OCI-LY1 (cell line): ENCODE results near the gene FRG1.
"Not testable (repeated sequence)": the region's sequence is repeated elsewhere in the genome, so short reads cannot be mapped to it uniquely, and the experiment has no call there.

Experiments used
- H2AFZ ChIP-seq: fragments of 200-600 bp; sonication (generic), shearing (Covaris generic); 2 replicates; pipeline ENCODE4 v1.6.0; 2014; ENCODE audit warnings: antibody characterized with exemption, mild to moderate bottlenecking, low read length
- H3F3A ChIP-seq: fragments of 200-600 bp; sonication (generic), shearing (Covaris generic); 2 replicates; pipeline ENCODE4 v1.6.0; 2014; ENCODE audit warnings: mild to moderate bottlenecking, antibody characterized with exemption, low read length, moderate library complexity; ENCODE audit not compliant: insufficient read depth
- H3K27ac ChIP-seq: fragments of 200-600 bp; sonication (generic); 2 replicates; pipeline ENCODE4 v1.5.1; 2014; ENCODE audit warnings: low read length, mixed run types, mild to moderate bottlenecking, low read depth; ENCODE audit not compliant: poor library complexity, severe bottlenecking
- H3K27me3 ChIP-seq: fragments of 200-600 bp; sonication (generic); 2 replicates; pipeline ENCODE4 v1.6.0; 2014; ENCODE audit warnings: antibody characterized with exemption, mild to moderate bottlenecking, low read length, moderate library complexity; ENCODE audit not compliant: insufficient read depth
- H3K36me3 ChIP-seq: fragments of 200-600 bp; sonication (generic); 2 replicates; pipeline ENCODE4 v1.6.1; 2014; ENCODE audit warnings: mild to moderate bottlenecking, antibody characterized with exemption, low read length, moderate library complexity, mixed read lengths; ENCODE audit not compliant: insufficient read depth
- H3K4me1 ChIP-seq: fragments of 200-600 bp; sonication (generic); 2 replicates; pipeline ENCODE4 v1.5.1; 2014; ENCODE audit warnings: mild to moderate bottlenecking, low read length, moderate library complexity; ENCODE audit not compliant: insufficient read depth, severe bottlenecking
- H3K4me2 ChIP-seq: fragments of 200-600 bp; sonication (generic), shearing (Covaris generic); 2 replicates; pipeline ENCODE4 v1.6.1; 2014; ENCODE audit warnings: low read length
- H3K4me3 ChIP-seq: fragments of 200-600 bp; sonication (generic); 2 replicates; pipeline ENCODE4 v1.5.1; 2014; ENCODE audit warnings: low read length, low read depth, mild to moderate bottlenecking, mixed read lengths; ENCODE audit not compliant: poor library complexity, severe bottlenecking
- H3K79me2 ChIP-seq: fragments of 200-600 bp; shearing (Covaris generic); 2 replicates; pipeline ENCODE4 v1.6.1; 2016; ENCODE audit warnings: mixed run types, low read length, mixed read lengths; ENCODE audit not compliant: insufficient read depth
- H3K9ac ChIP-seq: fragments of 200-600 bp; sonication (generic), shearing (Covaris generic); 2 replicates; pipeline ENCODE4 v1.6.1; 2014; ENCODE audit warnings: mild to moderate bottlenecking, low read length, mixed read lengths
- H3K9me2 ChIP-seq: fragments of 200-600 bp; sonication (generic), shearing (Covaris generic); 2 replicates; pipeline ENCODE4 v1.6.1; 2014; ENCODE audit warnings: low read depth, mild to moderate bottlenecking, low read length, mixed read lengths
- H3K9me3 ChIP-seq: fragments of 200-600 bp; shearing (Covaris generic); 2 replicates; pipeline ENCODE4 v1.6.1; 2014; ENCODE audit warnings: low read length, mixed read lengths
- H4K20me1 ChIP-seq: fragments of 200-600 bp; sonication (generic), shearing (Covaris generic); 2 replicates; pipeline ENCODE4 v1.6.0; 2016; ENCODE audit warnings: mild to moderate bottlenecking, low read length; ENCODE audit not compliant: insufficient read depth
- EZH2 ChIP-seq: fragments of 200-600 bp; sonication (generic), shearing (Covaris generic); IDR thresholded peaks from 2 replicates; pipeline ENCODE4 v1.8.0; 2017; ENCODE audit warnings: borderline replicate concordance, mixed run types, mild to moderate bottlenecking, antibody characterized with exemption, low read length, moderate library complexity, mixed read lengths
- TF ChIP-seq, protein P1 (sequence below): fragments of 200-600 bp; sonication (generic), shearing (Covaris generic); IDR thresholded peaks from 2 replicates; pipeline ENCODE4 v1.5.1; 2017; ENCODE audit warnings: mild to moderate bottlenecking, antibody characterized with exemption, low read length, moderate library complexity, mixed read lengths

The FRG1 gene

DNA sequence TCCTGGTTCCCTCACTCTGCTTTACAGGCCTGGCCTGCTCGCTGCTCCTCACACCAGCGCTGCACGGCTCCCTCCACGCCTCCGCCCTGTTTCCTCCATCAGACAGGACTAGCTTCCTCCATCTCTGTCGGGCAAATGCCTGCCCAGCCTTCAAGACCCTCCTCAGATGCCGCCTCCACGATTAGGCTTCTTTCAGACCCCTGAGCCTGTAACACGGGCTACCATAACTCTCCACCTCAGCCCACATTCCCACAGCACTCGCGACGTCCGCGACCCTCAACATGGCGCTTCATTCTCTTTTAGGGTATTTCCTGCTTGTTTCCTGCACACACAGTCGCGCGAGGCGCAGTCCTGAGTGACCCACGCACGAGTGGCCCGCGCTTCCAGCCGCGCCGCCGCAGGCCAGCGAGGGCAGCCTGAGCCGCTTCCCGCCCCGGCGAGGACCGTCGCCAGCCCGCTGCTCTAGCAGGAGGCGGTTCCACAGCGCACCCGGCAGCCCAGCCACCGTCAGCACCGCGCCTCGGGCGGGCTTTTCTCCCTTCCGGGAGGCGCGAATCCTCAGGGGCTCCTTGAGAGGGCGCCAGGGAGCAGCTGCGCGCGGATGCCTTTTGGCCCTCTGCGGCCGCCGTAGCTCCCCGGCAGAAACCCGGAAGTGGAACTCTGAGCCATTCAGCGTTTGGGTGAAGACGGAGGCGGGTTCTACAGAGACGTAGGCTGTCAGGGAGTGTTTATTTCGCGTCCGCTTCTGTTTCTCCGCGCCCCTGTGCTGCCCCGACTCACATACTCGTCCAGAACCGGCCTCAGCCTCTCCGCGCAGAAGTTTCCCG, at the start of gene FRG1:
TSS of gene FRG1 (plus strand) at position 695 of the 827 bp plus-strand sequence. CDS start 138 bp downstream, outside the sequence.
- Histone ChIP-seq H3F3A (no peaks in the 10 kb centered on the region), H3K9me2 (no peaks in the 10 kb centered on the region), H4K20me1 (no peaks in the 10 kb centered on the region), H3K36me3 (peaks cover 27% of the 10 kb centered on the region), H2AFZ (no peak within 1 kb of the TSS), H3K79me2 (peaks cover 23% of the 10 kb centered on the region), H3K4me2 (peak within 1 kb of the TSS; percentile 90), H3K9ac (peak within 1 kb of the TSS; percentile 85), H3K9me3 (no peaks in the 10 kb centered on the region), H3K27ac (peak within 1 kb of the TSS; percentile 70), H3K27me3 (no peaks in the 10 kb centered on the region), H3K4me1 (peaks cover 23% of the 10 kb centered on the region), H3K4me3 (peak within 1 kb of the TSS; percentile 93)
- TF ChIP-seq, protein P1, sequence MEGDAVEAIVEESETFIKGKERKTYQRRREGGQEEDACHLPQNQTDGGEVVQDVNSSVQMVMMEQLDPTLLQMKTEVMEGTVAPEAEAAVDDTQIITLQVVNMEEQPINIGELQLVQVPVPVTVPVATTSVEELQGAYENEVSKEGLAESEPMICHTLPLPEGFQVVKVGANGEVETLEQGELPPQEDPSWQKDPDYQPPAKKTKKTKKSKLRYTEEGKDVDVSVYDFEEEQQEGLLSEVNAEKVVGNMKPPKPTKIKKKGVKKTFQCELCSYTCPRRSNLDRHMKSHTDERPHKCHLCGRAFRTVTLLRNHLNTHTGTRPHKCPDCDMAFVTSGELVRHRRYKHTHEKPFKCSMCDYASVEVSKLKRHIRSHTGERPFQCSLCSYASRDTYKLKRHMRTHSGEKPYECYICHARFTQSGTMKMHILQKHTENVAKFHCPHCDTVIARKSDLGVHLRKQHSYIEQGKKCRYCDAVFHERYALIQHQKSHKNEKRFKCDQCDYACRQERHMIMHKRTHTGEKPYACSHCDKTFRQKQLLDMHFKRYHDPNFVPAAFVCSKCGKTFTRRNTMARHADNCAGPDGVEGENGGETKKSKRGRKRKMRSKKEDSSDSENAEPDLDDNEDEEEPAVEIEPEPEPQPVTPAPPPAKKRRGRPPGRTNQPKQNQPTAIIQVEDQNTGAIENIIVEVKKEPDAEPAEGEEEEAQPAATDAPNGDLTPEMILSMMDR = peak; percentile 91
- TF ChIP-seq EZH2 = no peak

DNA sequence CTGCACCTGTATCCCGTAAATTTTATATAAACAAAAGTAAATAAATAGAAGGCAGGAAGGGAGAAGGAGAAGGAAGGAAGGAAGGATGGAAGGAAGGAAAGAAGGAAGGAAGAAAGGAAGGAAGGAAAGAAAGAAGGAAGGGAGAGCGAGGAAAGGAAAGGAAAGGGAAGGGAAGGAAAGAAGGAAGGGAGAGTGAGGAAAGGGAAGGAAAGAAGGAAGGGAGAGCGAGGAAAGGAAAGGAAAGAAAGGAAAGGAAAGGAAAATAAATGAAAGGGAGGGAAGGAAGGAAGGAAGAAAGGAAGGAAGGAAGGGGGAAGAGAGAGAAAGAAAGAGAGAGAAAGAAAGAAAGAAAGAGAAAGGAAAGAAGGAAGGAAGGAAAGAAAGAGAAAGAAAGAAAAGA, 43.0 kb upstream of the FRG1 start:
- Histone ChIP-seq H2AFZ (no peak overlapping the region), H3K36me3 (no peaks in the 10 kb centered on the region), H3K4me2 (no peak overlapping the region), H3F3A (no peaks in the 10 kb centered on the region), H3K27ac (no peak overlapping the region), H3K4me1 (no peaks in the 10 kb centered on the region), H3K4me3 (no peak overlapping the region), H3K79me2 (no peaks in the 10 kb centered on the region), H3K9ac (no peak overlapping the region), H3K9me3 (no peaks in the 10 kb centered on the region), H3K9me2 (no peaks in the 10 kb centered on the region), H4K20me1 (no peaks in the 10 kb centered on the region), H3K27me3 (no peaks in the 10 kb centered on the region)
- TF ChIP-seq, protein P1 = no peak
- no peak for TF ChIP-seq EZH2

DNA sequence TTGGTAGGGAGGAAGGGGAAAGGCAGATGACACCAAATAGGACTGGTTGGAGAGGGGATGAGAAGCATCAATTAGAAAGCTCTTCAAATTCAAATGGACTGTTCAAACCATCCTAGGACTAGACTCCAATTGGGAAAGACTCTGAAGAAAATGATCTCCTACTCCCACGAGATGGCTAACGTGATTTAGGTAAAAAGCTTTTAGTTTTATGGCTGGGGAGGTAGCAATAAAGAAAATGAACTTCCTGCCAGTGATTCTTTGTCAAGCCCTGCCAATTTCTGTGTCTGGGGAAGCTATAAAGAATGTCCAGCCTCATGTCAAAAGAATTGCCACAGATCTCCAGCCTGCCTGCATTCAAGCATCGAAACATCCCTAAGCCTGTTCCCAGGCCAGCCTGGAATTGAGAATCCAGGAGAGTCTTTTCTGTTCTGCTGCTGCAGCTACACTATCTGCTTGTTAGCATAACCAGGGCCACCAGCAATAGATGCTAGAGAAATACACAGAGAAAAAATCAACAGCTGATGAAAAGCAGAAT, 41.1 kb upstream of the FRG1 start:
- H3K9me3 ChIP-seq, H3K9me2 ChIP-seq, H3K4me3 ChIP-seq, H3F3A ChIP-seq, H3K27ac ChIP-seq, H4K20me1 ChIP-seq, H3K36me3 ChIP-seq, H3K79me2 ChIP-seq, H3K9ac ChIP-seq, H2AFZ ChIP-seq, H3K4me2 ChIP-seq, H3K4me1 ChIP-seq, H3K27me3 ChIP-seq: not testable (repeated sequence)
